Neuronal stem cell (in vitro differentiated cells): Measurements from ENCODE around the gene BICD1.

Experiments
- DNase-seq: peaks from one replicate; pipeline ENCODE4 v3.0.0-alpha.2; 2013; ENCODE audit warnings: low spot score
- H2AFZ ChIP-seq: one replicate; pipeline ENCODE4 v1.6.1; 2013; ENCODE audit warnings: mild to moderate bottlenecking, low read length, inconsistent platforms
- H2AK5ac ChIP-seq: 2 replicates; pipeline ENCODE4 v1.6.1; 2013; ENCODE audit warnings: low read depth, mild to moderate bottlenecking, inconsistent platforms, low read length, moderate library complexity, mixed read lengths
- H2BK120ac ChIP-seq: 2 replicates; pipeline ENCODE4 v1.6.1; 2013; ENCODE audit warnings: low read depth, mild to moderate bottlenecking, inconsistent platforms, low read length, moderate library complexity, mixed read lengths
- H2BK12ac ChIP-seq: one replicate; pipeline ENCODE4 v1.6.1; 2013; ENCODE audit warnings: low read length, inconsistent platforms
- H2BK15ac ChIP-seq: 2 replicates; pipeline ENCODE4 v1.6.1; 2013; ENCODE audit warnings: mild to moderate bottlenecking, low read length, inconsistent platforms, mixed read lengths
- H2BK5ac ChIP-seq: one replicate; pipeline ENCODE4 v1.6.1; 2013; ENCODE audit warnings: inconsistent platforms, mild to moderate bottlenecking, low read length, moderate library complexity
- H3K14ac ChIP-seq: one replicate; pipeline ENCODE4 v1.6.1; 2013; ENCODE audit warnings: low read length, inconsistent platforms
- H3K18ac ChIP-seq: 2 replicates; pipeline ENCODE4 v1.6.1; 2013; ENCODE audit warnings: low read length, inconsistent platforms
- H3K23ac ChIP-seq: 2 replicates; pipeline ENCODE4 v1.6.1; 2013; ENCODE audit warnings: low read depth, mild to moderate bottlenecking, mixed read lengths, low read length, inconsistent platforms; ENCODE audit not compliant: poor library complexity
- H3K27ac ChIP-seq: replicated peaks from 3 replicates; pipeline ENCODE4 v1.5.1; 2013; ENCODE audit warnings: low read length, inconsistent platforms
- H3K27me3 ChIP-seq, 3 experiments: 2 replicates each; pipeline ENCODE4 v1.6.1; 2013; ENCODE audit warnings: low read length in 3 of 3, mild to moderate bottlenecking in 2 of 3, inconsistent platforms in 1 of 3, low read depth in 1 of 3, mixed read lengths in 1 of 3, moderate library complexity in 1 of 3; ENCODE audit not compliant: control insufficient read depth in 3 of 3, insufficient read depth in 3 of 3
- H3K36me3 ChIP-seq, 2 donors: replicated peaks in 1 of 2; 2 replicates each; pipeline ENCODE4 v1.6.1; 2013; ENCODE audit warnings: low read length in 2 of 2; ENCODE audit not compliant: control insufficient read depth in 2 of 2, insufficient read depth in 2 of 2
- H3K4ac ChIP-seq: 2 replicates; pipeline ENCODE4 v1.6.1; 2013; ENCODE audit warnings: inconsistent platforms, mild to moderate bottlenecking, low read length, moderate library complexity
- H3K4me1 ChIP-seq, 2 donors: 1 replicate in 1 of 2; 2 replicates in 1 of 2; pipeline ENCODE4 v1.6.1; 2013; ENCODE audit warnings: low read length in 2 of 2, low read depth in 1 of 2; ENCODE audit not compliant: control insufficient read depth in 2 of 2, insufficient read depth in 1 of 2
- H3K4me2 ChIP-seq: one replicate; pipeline ENCODE4 v1.6.1; 2013; ENCODE audit warnings: mild to moderate bottlenecking, low read length, inconsistent platforms; ENCODE audit not compliant: insufficient read depth, poor library complexity, severe bottlenecking
- H3K4me3 ChIP-seq, 2 donors: 2 replicates each; pipeline ENCODE4 v1.5.1; 2013; ENCODE audit warnings: low read length in 2 of 2, mild to moderate bottlenecking in 2 of 2, inconsistent platforms in 1 of 2, moderate library complexity in 1 of 2
- H3K79me1 ChIP-seq: one replicate; pipeline ENCODE4 v1.6.1; 2013; ENCODE audit warnings: low read depth, mild to moderate bottlenecking, inconsistent platforms, low read length, moderate library complexity
- H3K9ac ChIP-seq: one replicate; pipeline ENCODE4 v1.6.1; 2013; ENCODE audit warnings: mild to moderate bottlenecking, low read depth, low read length, inconsistent platforms; ENCODE audit not compliant: poor library complexity
- H3K9me3 ChIP-seq, 2 donors: replicated peaks in 1 of 2; 2 replicates each; pipeline versions ENCODE3 to v1.6.1; 2013; ENCODE audit warnings: low read length in 2 of 2, mild to moderate bottlenecking in 2 of 2, inconsistent platforms in 1 of 2, low read depth in 1 of 2, mixed read lengths in 1 of 2, moderate library complexity in 1 of 2; ENCODE audit not compliant: control insufficient read depth in 2 of 2, insufficient read depth in 1 of 2
- H4K8ac ChIP-seq: one replicate; pipeline ENCODE4 v1.6.1; 2013; ENCODE audit warnings: low read depth, mild to moderate bottlenecking, inconsistent platforms, low read length, moderate library complexity
- H4K91ac ChIP-seq: one replicate; pipeline ENCODE4 v1.6.1; 2013; ENCODE audit warnings: low read length, low read depth, mild to moderate bottlenecking, inconsistent platforms; ENCODE audit not compliant: poor library complexity
- WGBS, 2 donors: extraction: QIAGEN DNeasy Blood & Tissue Kit; methylation state at CpG; one replicate each; pipeline ENCODE4 v1.1.7; 2013; ENCODE audit warnings: missing lambda C conversion rate in 2 of 2, mixed read lengths in 1 of 2; ENCODE audit not compliant: insufficient read length in 2 of 2, insufficient replicate concordance in 1 of 2; ENCODE audit errors: extremely low coverage in 2 of 2; 5-methylcytosine and 5-hydroxymethylcytosine counted together

BICD1 gene

DNA sequence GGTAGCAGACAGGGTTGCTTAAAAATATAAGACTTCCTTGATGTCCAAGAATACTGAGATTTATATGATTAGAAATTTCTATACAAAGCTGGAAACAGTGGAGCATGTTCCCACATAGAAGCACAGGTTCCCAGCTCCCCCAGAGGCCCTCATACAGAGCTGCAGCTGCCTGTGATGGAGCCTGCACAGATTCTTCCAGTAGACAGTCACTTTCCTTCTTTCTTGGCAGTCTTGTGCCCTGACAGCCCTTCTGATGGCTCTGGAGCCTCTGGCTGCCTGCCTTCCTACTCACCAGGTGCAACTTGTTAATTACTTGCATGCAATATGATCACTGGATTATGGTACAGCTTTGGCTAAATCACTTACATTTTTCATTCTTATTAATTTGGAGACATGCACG lies 44.4 kb downstream of the BICD1 start:
- no peak overlapping the region for H3K4me3 ChIP-seq
- WGBS, 2 donors = no CpG with 5 or more reads among the region's 1 CpG
- no peak overlapping the region for H4K8ac ChIP-seq
- H2BK15ac ChIP-seq = no peak overlapping the region
- H2AK5ac ChIP-seq = no peak overlapping the region
- no peak overlapping the region for H2AFZ ChIP-seq
- H3K27ac ChIP-seq = no peak overlapping the region
- H3K27me3 ChIP-seq = no peaks in the 10 kb centered on the region
- H3K4me2 ChIP-seq = no peak overlapping the region
- H3K4ac ChIP-seq = no peak overlapping the region
- H3K79me1 ChIP-seq = no peaks in the 10 kb centered on the region
- peaks cover 9 to 10% of the 10 kb centered on the region in 2 donors for H3K4me1 ChIP-seq
- H3K23ac ChIP-seq = no peak overlapping the region
- H3K18ac ChIP-seq = no peak overlapping the region
- no peak overlapping the region for H2BK12ac ChIP-seq
- no peak overlapping the region for H3K14ac ChIP-seq
- no peaks in the 10 kb centered on the region for H3K9me3 ChIP-seq
- no peak overlapping the region for H2BK120ac ChIP-seq
- no peak overlapping the region for H4K91ac ChIP-seq
- H3K36me3 ChIP-seq = no peaks in the 10 kb centered on the region
- no peak overlapping the region for H3K9ac ChIP-seq
- no peak overlapping the region for H2BK5ac ChIP-seq
- no peak for DNase-seq

DNA sequence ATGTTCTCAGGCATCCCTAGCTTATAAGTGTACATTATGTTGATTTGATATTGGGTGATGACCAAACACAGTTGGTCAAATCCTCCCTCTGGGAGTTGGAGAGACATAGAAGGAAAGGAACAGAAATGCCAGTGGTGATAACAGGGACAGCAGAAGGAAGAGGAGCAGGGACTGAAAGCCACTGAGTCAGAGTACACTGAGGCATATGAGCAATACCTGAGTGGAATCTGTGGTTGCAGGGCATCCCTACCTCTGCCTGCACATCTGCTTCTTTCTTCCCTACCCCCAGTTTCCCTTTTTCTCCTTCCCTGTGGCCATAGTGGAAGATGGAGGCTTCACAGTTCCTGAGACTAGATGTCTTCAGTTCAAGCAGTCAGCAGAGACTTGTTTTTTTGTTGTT lies 44.9 kb downstream of the BICD1 start:
- DNase-seq = no peak
- Histone ChIP-seq H3K4me2 (no peak overlapping the region), H3K23ac (no peak overlapping the region), H3K27me3 (no peaks in the 10 kb centered on the region), H3K14ac (no peak overlapping the region), H2BK12ac (no peak overlapping the region), H3K36me3 (no peaks in the 10 kb centered on the region), H2AK5ac (no peak overlapping the region), H4K91ac (no peak overlapping the region), H3K4ac (no peak overlapping the region), H3K27ac (no peak overlapping the region), H4K8ac (no peak overlapping the region), H2BK15ac (no peak overlapping the region), H3K9ac (no peak overlapping the region), H3K9me3 (no peaks in the 10 kb centered on the region), H3K18ac (no peak overlapping the region), H3K79me1 (no peaks in the 10 kb centered on the region), H2BK5ac (no peak overlapping the region), H2BK120ac (no peak overlapping the region), H3K4me3 (no peak overlapping the region), H3K4me1 (peaks cover 12 to 13% of the 10 kb centered on the region in 2 donors), H2AFZ (no peak overlapping the region)

DNA sequence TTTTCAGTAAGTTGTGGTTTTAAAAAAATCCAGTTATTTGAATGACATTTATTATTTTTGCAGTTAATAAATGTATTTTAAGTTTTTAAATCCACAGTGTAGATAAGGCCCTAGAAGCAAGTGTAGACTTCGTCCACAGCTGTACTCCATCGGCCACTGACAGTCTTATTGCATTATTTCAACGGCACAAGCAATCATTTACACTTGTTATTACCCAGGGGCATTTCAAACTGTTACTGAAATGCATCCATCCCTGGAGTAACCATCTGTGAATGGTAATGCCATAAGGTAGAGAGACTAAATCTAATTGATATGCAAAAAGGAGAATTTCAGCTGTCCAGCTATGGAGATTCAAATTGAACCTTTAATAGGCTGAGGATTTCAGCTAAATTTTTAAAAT lies 48.4 kb downstream of the BICD1 start:
- no peak overlapping the region for H3K27ac ChIP-seq
- H2BK12ac ChIP-seq = no peak overlapping the region
- peaks cover 12 to 13% of the 10 kb centered on the region in 2 donors for H3K4me1 ChIP-seq
- no peaks in the 10 kb centered on the region for H3K9me3 ChIP-seq
- no peak overlapping the region for H3K4me2 ChIP-seq
- no peak overlapping the region for H4K91ac ChIP-seq
- no peak overlapping the region for H3K4me3 ChIP-seq
- H4K8ac ChIP-seq = no peak overlapping the region
- no CpG with 5 or more reads among the region's 3 CpGs for WGBS, 2 donors
- H2BK5ac ChIP-seq = no peak overlapping the region
- H3K36me3 ChIP-seq = no peaks in the 10 kb centered on the region
- no peak overlapping the region for H3K9ac ChIP-seq
- no peaks in the 10 kb centered on the region for H3K27me3 ChIP-seq
- H2BK120ac ChIP-seq = no peak overlapping the region
- H3K18ac ChIP-seq = no peak overlapping the region
- no peak overlapping the region for H2AK5ac ChIP-seq
- H3K79me1 ChIP-seq = peaks cover 1% of the 10 kb centered on the region
- no peak overlapping the region for H3K14ac ChIP-seq
- H2BK15ac ChIP-seq = no peak overlapping the region
- no peak overlapping the region for H2AFZ ChIP-seq
- no peak overlapping the region for H3K4ac ChIP-seq
- no peak overlapping the region for H3K23ac ChIP-seq
- no peak for DNase-seq

DNA sequence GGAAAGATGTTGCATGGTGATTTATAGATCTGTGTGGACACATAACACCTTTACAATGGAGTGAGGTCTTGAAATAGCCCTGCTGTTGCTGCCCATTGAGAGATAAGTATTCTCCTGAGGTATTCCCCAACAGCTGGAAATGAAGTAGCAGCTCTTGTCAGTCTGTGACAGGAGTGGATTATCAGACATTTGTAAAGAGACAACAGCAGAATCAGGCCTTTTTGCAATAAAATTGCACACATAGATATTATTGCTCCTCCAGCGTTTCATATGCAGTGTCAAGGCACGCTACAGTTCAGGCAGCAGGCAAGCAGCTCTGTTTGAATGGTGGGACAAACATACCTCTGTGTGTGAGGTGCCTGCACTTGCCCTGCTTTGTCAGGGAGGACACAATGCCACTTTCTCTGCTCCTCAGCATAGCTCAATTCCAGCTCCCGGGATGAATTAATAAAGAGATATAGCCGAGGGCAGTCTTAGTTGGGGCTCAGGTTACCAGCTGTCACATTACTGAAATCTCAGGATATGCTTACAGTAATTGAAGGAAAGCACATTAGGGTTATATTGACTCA lies 49.4 kb downstream of the BICD1 start:
- no peak overlapping the region for H4K8ac ChIP-seq
- no peak overlapping the region for H3K4me3 ChIP-seq
- no peak overlapping the region for H2AK5ac ChIP-seq
- H3K9ac ChIP-seq = no peak overlapping the region
- no peaks in the 10 kb centered on the region for H3K9me3 ChIP-seq
- H2BK15ac ChIP-seq = no peak overlapping the region
- H3K4ac ChIP-seq = no peak overlapping the region
- no peak overlapping the region for H3K14ac ChIP-seq
- H3K18ac ChIP-seq = no peak overlapping the region
- no CpG with 5 or more reads among the region's 4 CpGs for WGBS, 2 donors
- no peak for DNase-seq
- no peak overlapping the region for H2BK120ac ChIP-seq
- H2AFZ ChIP-seq = no peak overlapping the region
- H2BK5ac ChIP-seq = no peak overlapping the region
- no peak overlapping the region for H2BK12ac ChIP-seq
- H3K4me1 ChIP-seq = peaks cover 12 to 13% of the 10 kb centered on the region in 2 donors
- no peak overlapping the region for H3K23ac ChIP-seq
- H3K4me2 ChIP-seq = no peak overlapping the region
- no peak overlapping the region for H4K91ac ChIP-seq
- H3K27me3 ChIP-seq = no peaks in the 10 kb centered on the region
- H3K27ac ChIP-seq = no peak overlapping the region
- H3K36me3 ChIP-seq = no peaks in the 10 kb centered on the region
- H3K79me1 ChIP-seq = peaks cover 1% of the 10 kb centered on the region
